ENCODE results near the gene IREB2.

DNA sequence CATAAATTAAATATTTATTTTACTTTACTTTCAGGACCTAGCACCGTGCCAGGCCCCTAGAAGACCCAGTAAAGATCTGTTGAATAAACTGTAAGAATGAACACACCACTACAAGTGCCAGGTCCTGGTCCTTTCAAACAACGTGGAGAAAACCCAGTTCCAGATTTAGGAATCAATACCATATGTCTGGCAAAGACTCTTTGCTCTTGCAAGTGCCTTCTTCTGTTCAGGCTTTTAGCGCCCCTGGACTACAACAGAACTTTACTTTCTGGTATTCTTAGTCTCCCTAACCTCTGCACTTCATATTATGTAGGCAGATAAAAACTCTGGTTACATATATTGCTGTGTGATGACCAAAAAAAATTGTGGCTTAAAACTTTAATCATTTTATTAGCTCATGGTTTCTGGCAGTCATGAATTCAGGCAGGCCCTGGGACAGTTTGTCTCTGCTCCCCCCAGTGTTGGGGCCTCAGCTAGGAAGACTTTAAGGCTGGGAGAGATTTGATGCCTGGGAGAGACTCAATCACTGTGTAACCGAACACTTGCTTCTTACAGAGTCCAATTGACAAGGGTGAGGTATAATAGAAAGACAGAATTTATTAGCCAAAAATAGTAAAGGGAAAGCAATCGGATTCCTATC is 99.4 kb downstream of the IREB2 start:
- TF ChIP-seq, protein P1, sequence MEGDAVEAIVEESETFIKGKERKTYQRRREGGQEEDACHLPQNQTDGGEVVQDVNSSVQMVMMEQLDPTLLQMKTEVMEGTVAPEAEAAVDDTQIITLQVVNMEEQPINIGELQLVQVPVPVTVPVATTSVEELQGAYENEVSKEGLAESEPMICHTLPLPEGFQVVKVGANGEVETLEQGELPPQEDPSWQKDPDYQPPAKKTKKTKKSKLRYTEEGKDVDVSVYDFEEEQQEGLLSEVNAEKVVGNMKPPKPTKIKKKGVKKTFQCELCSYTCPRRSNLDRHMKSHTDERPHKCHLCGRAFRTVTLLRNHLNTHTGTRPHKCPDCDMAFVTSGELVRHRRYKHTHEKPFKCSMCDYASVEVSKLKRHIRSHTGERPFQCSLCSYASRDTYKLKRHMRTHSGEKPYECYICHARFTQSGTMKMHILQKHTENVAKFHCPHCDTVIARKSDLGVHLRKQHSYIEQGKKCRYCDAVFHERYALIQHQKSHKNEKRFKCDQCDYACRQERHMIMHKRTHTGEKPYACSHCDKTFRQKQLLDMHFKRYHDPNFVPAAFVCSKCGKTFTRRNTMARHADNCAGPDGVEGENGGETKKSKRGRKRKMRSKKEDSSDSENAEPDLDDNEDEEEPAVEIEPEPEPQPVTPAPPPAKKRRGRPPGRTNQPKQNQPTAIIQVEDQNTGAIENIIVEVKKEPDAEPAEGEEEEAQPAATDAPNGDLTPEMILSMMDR (CRISPR knock-in tag; IDR thresholded peaks at IDR 0.05): no peak
- TF ChIP-seq USF2 (IDR thresholded peaks at IDR 0.05; ENCODE audit: low read depth, low read length) (no peak), USF2 (CRISPR knock-in tag; IDR thresholded peaks at IDR 0.05; ENCODE audit: borderline replicate concordance) (no peak), MEIS2 (CRISPR knock-in tag; IDR thresholded peaks at IDR 0.05) (no peak), RFX5 (IDR thresholded peaks at IDR 0.05; ENCODE audit: low read depth, low read length) (no peak), ZFP41 (CRISPR knock-in tag; IDR thresholded peaks at IDR 0.05; ENCODE audit: borderline replicate concordance) (no peak), GABPA (IDR thresholded peaks at IDR 0.05; ENCODE audit: low read depth, low read length) (no peak), GABPA (CRISPR knock-in tag; IDR thresholded peaks at IDR 0.05; ENCODE audit: low read depth) (no peak), NFYB (CRISPR knock-in tag; IDR thresholded peaks at IDR 0.05) (no peak), MAFK (conservative IDR thresholded peaks at IDR 0.05 in 1 of 2, IDR thresholded peaks at IDR 0.05 in 1 of 2; ENCODE audit: low read length in 2 of 2) (no peak), NR3C1 (CRISPR knock-in tag; IDR thresholded peaks at IDR 0.05) (no peak), ZNF569 (CRISPR knock-in tag; IDR thresholded peaks at IDR 0.05; ENCODE audit: borderline replicate concordance) (no peak), PHB2 (IDR thresholded peaks at IDR 0.05; ENCODE audit: partially characterized antibody) (no peak), ZNF556 (CRISPR knock-in tag; IDR thresholded peaks at IDR 0.05; ENCODE audit: borderline replicate concordance) (no peak)

Data from HepG2 (cell line).